HG02610 (cell line): ENCODE measurements around the gene NDUFB10.

Source experiments
- ATAC-seq: cut with Tn5 transposase; IDR thresholded peaks from one replicate; pipeline ENCODE4 v1.9.1; 2021; ENCODE audit warnings: mild to moderate bottlenecking, moderate library complexity; ENCODE audit not compliant: unreplicated experiment

NDUFB10 gene

DNA sequence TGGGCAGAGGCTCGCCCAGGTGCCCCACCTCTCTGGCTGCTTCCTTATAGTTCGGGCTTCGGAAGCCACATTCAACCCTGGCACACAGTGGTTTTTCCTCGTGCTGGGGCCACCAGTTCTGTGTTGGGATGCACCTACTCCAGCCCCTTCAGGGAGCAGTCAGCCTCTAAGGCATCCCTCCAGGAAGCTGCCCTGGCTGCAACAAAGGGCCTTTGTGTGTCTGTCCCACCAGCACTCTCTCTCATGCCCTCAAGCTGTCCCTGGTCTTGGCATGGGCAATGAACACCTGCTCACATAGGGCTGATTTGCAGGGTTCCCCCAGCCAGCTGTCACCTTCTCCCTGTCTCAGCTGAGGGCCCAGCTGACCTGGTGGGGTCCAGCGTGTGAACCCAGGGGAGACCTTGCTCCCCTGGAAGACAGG is 22.7 kb downstream of the NDUFB10 start:
- no peak for ATAC-seq

DNA sequence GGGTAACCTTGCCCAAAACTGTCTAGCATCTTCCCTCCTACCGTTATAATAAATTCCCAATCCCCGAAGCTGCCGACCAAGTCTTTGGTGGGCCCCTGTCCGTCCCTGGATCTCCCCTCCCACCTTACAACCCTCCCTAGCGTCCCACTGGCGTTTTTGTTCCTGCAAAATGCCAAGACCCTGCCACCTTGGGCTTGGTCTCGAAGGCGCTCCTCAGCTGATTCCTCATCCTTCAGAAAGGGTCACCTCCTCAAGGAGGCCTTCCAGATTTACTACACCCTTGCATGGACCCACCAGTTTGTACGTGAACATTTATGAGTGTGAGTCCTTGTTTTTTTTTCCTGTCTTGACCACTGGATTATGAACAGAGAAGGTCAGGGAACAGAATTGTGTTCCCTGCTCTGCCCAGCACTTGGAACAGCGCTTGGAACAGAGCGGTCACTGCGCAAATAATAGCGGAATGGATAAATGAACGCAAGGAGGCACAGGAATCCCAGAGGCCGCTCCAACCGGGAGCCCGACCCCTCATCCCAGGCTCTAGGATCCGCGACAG is 23.7 kb downstream of the NDUFB10 start:
- no peak for ATAC-seq

DNA sequence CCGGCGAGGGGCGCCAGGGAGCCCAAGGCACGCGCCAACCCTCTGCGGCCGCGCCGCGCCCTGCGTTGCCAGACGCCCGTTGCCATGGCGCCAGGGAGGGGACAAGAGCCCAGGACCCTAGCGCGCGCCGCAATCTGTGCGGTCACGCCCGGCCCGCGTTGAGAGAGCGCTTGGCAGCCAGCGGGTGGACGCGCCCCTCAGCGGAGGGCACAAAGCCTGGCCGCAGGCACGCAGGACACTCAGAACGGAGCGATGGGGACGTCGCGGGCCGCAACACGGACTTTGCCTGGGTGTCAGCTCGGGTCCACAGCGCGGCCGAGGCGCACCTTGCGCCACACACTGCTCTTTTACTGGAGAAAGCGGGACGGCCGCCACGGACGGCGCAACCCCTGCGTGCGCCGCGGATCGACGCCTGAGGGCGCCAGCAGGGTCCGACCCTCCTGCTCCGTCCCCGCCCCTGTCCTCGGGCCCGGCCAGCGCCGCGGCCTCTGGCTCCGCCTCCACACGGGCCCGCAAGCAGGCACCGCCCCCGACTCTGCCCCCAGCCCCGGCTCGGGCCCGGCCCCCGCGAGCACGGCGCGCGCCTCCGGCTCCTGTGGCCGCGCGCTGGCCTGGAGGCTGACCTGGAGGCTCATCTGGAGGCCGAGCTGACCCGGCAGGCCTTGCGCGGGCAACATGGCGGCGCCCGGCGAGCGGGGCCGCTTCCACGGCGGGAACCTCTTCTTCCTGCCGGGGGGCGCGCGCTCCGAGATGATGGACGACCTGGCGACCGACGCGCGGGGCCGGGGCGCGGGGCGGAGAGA is 24.4 kb downstream of the NDUFB10 start, which contains the start of gene GFER:
Gene GFER (plus strand): TSS at position 650 of the 803 bp plus-strand sequence. CDS start 26 bp downstream, at position 676.
- peak; percentile 78 for ATAC-seq

DNA sequence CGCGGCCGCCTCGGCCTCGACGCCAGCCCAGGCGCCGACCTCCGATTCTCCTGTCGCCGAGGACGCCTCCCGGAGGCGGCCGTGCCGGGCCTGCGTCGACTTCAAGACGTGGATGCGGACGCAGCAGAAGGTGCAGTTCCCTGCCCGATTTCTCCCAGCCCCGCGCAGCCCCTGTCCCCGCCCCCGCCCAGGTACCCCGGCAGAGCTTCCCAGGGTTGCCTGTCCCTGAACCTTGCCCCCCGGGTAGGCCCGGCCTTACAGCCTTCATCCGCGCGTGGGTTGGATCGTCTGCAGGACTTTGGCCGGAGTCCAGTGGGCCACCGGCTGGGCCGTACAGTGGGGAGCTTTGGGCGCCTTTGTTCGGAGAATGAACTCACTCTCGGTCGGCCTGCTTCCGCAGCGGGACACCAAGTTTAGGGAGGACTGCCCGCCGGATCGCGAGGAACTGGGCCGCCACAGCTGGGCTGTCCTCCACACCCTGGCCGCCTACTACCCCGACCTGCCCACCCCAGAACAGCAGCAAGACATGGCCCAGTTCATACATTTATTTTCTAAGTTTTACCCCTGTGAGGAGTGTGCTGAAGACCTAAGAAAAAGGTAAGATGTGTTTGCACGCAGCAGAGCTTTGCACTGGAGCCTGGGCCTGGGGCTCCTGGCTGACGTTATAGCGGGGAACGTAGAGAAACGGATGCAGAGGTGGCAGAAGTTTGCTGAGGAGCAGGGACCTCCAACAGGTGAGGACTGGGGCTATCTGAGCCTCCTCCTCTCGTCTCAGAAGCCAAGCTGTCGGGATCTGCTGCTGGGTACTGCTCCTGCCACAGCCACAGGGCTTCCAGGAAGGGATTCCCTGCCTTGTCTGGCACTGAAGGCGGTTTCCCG is 25.2 kb downstream of the NDUFB10 start:
- ATAC-seq: peak; percentile 15

DNA sequence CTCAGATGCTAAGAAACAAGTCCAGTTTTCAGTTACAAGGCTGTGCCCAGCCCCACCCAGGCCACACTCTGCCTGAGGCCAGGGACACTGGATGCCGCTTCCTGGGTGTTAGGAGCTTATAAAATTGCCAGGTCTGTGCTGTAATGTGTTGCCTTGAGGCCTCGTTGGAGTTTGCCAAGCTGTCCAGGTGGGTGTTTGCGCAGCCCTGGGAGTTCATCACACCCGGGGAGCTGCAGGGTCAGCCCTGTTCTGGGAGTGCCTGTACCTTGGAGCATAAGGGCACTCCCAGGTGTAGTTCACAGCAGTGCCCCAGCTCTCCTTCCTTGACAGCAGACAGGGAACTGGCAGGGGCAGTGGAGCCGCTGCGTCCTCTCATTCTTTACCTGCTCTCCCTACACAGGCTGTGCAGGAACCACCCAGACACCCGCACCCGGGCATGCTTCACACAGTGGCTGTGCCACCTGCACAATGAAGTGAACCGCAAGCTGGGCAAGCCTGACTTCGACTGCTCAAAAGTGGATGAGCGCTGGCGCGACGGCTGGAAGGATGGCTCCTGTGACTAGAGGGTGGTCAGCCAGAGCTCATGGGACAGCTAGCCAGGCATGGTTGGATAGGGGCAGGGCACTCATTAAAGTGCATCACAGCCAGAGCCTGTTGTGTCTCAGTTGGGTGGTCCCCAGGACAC is 26.3 kb downstream of the NDUFB10 start:
- ATAC-seq: no peak

DNA sequence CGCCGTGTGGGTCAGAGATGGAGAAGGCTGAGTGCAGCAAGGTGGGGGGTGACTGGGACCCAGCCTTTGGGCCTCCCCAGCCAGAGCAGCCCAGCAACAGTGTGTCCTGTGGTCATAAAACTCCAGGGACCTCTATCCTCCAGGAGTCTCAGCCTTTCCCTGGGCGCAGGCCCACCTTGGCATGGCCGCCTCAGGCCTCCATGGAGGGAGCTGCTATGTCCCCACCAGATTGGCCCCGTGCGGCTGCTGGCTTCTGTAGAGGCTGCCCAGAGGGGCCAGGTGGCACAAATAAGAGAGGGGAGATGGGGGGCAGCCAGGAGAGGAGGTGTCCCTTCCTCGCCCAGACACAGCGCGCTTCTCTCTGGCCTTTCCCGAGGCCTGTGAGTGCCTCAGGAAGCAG is 27.9 kb downstream of the NDUFB10 start:
- no peak for ATAC-seq

DNA sequence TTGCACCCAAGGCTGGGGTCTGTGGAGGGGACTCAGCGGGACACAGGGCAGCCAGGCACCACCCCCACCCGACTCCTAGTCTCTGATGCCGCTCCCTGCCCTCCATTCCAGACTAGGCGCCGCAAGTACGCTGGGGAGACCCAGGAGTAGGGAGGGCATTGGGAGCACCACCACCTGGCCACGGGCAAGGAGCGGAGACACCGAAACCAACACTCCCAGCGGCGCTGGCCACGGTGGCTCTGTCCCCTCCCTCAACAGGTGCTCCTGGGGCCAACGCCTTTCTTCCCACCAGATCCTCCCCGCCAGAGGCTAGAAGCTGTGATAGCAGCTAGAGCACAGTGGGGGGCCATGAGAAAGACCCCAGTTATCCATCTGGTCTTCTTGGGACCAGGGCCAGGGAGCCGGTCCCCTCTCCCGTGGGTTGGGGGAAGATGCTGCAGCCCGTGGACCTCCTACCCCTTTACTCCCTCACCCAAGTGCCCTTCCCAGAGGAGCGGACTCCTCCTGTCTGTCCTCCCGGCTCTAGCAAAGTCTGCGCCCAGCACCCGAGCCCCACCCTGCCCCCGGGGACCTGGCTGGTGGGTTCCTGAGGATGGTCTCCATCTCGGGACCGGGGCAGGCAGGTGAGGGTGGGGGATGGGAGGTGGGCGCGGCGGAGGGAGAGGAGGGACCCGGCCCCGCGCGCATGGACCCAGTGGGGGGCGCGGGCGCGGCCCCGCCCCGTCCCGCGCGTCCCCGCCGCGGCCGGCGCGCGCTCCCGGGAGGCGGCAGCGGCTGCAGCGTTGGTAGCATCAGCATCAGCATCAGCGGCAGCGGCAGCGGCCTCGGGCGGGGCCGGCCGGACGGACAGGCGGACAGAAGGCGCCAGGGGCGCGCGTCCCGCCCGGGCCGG is 30.1 kb downstream of the NDUFB10 start, which contains the start of gene SYNGR3:
Gene SYNGR3 (plus strand): TSS at position 762 of the 892 bp plus-strand sequence. CDS start 133 bp downstream, outside the sequence.
- no peak for ATAC-seq

DNA sequence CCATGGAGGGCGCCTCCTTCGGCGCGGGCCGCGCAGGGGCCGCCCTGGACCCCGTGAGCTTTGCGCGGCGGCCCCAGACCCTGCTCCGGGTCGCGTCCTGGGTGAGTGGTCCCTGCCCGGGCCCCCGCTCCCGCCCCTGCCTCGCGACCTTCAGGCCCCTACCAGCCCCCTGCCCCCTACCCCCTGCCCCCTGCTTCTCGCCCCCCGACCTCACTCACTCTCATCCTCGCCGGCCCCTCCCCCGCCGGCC is 30.7 kb downstream of the NDUFB10 start:
- ATAC-seq: no peak

DNA sequence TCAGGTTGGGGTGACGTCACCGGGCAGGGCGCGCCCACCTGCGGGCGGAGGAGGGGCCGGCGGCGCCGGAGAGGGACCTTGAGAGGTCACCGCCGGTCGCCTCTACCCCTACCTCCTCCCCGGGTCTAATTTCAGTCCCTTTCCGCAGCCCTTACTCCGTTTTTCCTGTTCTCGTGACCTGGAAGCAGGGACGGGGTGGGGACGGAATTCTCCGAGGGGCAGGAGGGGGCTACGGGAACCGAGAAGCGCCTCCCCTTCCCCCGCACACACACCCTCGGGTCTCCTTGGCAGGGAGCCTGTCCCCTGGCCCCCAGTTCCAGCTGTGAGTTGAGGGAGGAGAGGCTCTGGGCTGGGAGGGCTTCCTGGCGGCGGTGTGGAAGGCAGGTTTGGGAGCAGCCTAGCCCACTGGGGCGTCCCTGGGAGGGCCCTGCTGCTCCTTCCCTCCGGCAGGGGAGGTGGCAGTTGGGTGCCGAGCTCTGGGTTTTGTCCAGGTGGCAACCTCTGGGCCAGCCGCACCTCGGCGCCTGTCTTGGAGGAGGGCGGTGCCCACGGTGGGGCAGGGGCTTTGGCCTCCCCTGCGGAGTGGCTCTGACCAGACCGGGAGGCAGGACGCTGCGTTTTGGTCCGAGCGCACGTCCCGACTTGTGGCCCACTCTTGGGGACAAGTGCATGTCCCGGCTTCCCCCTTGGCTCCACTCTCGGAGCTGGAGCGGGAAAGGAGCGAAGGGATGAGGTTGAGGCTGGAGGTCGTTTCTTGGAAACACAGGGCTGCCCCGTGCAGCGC is 31.2 kb downstream of the NDUFB10 start:
- no peak for ATAC-seq

DNA sequence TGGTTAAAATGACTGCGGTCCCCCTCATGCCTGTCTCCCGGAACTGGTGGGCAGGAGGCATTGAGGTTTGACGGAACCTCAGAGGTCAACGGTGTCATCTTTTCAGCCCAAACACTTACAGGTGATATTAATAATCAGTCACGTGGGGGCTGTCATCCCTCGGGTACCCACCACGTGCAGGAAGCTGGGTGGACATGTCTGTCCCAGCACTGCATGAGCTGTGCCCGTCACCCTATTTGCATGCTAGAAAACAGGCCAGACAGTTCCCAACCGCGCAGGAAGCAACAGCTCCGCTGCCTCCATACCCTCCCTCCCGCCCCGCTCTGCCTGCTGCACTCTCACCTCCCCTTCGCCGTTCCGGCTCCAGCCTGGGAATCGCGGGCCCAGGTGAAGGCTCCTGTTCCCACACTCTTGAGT is 31.8 kb downstream of the NDUFB10 start:
- ATAC-seq: no peak

DNA sequence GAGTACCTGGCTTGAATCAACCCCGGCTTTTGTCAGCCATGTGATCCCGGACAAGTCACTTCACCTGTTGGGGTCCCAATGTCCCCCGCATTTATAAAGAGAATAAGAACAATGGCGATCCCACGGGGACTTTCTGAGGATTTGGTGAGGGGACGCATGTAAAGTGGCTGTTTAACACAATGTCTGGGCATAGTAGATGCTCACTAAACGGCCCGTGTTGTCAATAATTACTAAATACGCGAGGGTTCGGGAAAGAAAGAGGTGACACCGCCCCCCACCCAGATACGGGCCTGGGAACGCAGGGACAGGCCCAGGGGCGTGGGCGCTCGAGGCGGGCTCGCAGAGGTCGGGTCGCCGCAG is 32.2 kb downstream of the NDUFB10 start:
- ATAC-seq: no peak

DNA sequence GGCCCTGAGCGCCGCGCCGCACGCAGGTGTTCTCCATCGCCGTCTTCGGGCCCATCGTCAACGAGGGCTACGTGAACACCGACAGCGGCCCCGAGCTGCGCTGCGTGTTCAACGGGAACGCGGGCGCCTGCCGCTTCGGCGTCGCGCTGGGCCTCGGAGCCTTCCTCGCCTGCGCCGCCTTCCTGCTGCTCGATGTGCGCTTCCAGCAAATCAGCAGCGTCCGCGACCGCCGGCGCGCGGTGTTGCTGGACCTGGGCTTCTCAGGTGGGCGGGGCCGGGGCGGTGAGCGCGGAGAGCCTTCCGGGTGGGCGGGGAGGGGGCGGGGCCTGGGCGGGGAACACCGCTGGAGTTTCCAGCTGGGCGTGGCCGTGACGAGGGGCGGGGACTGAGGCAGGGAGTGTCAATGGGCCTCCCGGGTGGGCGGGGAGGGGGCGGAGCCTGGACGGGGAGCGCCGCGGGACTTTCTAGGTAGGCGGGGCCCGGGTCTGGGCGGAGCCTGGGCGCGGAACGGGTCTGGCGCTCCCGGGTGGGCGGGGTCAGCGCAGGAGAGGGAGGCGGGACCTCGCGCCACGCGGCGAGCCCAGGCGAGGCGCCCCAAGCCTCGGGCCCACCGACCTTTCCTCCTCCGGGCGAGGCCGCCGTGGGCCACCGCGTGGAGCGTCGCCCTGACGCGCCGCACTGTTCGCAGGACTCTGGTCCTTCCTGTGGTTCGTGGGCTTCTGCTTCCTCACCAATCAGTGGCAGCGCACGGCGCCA is 32.8 kb downstream of the NDUFB10 start:
- ATAC-seq: peak; percentile 44

DNA sequence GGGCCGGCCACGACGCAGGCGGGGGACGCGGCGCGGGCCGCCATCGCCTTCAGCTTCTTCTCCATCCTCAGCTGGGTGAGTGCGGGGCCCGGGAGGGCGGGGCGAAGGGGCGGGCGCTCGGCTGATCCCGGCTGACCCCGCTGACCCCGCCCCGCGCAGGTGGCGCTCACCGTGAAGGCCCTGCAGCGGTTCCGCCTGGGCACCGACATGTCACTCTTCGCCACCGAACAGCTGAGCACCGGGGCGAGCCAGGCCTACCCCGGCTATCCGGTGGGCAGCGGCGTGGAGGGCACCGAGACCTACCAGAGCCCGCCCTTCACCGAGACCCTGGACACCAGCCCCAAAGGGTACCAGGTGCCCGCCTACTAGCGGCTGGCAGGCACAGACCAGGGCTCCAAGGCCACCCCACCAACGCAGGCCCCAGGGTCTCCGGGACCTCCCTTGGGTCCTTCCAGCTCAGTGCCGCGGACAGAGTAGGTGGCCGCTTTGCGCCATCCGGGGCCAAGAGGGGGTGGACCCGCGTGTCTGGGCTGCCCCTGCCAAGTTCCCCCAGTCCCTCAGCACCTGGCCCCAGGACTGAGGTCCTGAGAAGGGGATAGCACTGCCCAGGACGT is 33.5 kb downstream of the NDUFB10 start:
- ATAC-seq: no peak

DNA sequence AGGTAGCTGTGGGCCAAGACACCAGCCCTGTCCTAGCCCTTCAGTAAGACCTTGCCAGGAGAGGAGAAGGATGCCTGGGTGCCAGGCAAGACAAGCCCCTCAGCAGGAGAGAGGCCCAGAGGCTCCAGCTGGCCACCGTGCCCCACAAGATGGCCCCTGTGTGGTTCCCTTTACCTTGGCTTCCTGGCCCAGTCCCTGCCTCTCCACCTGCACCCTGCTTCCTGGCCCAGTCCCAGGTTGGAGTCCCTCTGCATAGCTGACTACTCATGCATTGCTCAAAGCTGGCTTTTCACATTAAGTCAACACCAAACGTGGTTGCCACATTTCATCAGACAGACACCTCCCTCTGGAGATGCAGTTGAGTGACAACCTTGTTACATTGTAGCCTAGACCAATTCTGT is 34.4 kb downstream of the NDUFB10 start:
- ATAC-seq: no peak

DNA sequence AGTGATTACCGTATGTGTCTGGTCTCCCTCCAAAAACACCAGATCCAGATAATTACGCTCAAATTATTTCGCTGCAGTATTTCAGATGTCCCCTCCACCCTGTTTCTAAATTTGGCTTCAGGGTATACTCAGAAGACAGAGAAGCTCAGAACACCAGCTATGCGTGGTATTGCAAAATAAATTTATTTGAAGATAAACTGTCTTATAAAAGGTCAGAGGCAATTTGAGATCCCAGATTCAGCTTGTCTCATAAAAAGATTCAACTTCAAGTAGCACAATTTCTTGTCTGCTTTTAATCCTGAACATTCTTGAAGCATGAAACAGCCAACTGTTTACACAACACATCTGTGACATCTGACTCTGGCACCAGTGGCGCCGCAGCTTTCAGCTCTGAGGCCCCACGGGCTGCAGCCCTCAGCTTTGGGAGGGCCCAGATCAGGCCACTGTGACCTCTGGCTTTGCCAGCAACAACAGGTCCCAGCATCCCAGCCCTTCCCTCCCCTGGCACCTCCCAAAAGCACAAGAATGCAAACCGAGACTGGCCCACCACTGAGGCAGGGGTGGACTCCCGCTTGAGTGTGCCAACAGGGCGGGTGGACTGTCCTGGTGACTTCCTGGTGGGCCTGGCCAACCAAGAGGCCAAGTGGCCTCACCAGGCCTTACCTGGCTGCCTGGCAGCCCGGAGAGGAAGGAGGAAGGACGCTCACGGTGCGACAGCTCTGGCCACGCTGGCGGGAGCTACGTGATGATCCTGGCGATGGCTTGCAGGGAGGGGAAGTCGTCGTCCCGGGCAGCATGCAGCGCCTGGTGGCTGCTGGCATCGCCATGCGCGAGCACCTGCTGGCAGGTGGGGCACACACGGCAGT is 38.4 kb downstream of the NDUFB10 start:
- no peak for ATAC-seq

DNA sequence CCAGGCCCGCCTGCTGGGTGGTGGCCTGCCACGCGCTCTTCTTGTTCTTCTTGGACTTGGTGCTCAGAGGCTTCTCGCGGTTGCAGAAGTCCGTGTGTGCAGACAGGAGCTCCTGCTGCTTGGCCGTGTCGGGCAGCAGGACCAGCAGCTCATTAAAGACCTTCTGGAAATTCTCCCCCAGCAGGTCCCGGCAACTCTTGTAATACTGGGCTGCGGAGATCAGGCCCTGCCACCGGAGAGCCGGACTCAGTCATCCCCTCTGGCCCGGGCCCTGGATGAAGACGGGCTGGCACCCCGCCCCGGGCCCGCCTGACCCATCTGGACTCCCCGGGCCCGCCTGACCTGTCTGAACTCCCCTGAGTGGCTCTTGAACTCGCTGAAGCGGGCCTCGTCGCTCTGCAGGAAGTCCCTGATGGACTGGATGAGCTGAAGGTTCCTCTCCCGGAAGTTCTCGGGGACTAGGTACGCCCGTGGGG is 39.1 kb downstream of the NDUFB10 start:
- ATAC-seq: no peak
